NCI-H345 (cell line): Measurements from ENCODE around the gene NOL4L.
"Not testable (repeated sequence)": the region's sequence is repeated elsewhere in the genome, so short reads cannot be mapped to it uniquely, and the experiment has no call there.

Experiments
- DNase-seq: peaks from one replicate; lab custom pipeline; 2025; lab: John Stamatoyannopoulos, UW

NOL4L gene

GRCh38 chr20:32421290-32421689 lies 163.8 kb downstream of the NOL4L start:
- DNase-seq: no peak

- DNase-seq: no peak
These were observed 166.8 kb downstream of the NOL4L start for GRCh38 chr20:32418376-32418775.

- DNase-seq: no peak
These were observed 168.9 kb downstream of the NOL4L start for GRCh38 chr20:32416206-32416605.

- no peak for DNase-seq
These were observed 169.6 kb downstream of the NOL4L start for GRCh38 chr20:32415494-32415893.

- DNase-seq: no peak
These were observed 173.0 kb downstream of the NOL4L start for GRCh38 chr20:32411955-32412706.

- not testable (repeated sequence) for DNase-seq
These were observed 177.9 kb downstream of the NOL4L start for GRCh38 chr20:32407131-32407750.

GRCh38 chr20:32406701-32407100 lies 178.4 kb downstream of the NOL4L start:
- no peak for DNase-seq

- DNase-seq: no peak
These were observed 181.1 kb downstream of the NOL4L start for GRCh38 chr20:32404017-32404416.

- DNase-seq: no peak
These were observed 184.7 kb downstream of the NOL4L start for GRCh38 chr20:32400476-32400875.

- DNase-seq: no peak
These were observed 187.5 kb downstream of the NOL4L start for GRCh38 chr20:32397567-32398084.

GRCh38 chr20:32396646-32397160 lies 188.4 kb downstream of the NOL4L start:
- DNase-seq: no peak

- no peak for DNase-seq
These were observed 190.1 kb downstream of the NOL4L start for GRCh38 chr20:32395066-32395465.
